HG03196 (cell line): ENCODE data around the gene SBF2.
"Not testable (repeated sequence)": the region's sequence is repeated elsewhere in the genome, so short reads cannot be mapped to it uniquely, and the experiment has no call there.

ENCODE experiments used
- ATAC-seq: cut with Tn5 transposase; IDR thresholded peaks from one replicate; pipeline ENCODE4 v1.9.1; 2021; ENCODE audit not compliant: unreplicated experiment

SBF2 gene

DNA sequence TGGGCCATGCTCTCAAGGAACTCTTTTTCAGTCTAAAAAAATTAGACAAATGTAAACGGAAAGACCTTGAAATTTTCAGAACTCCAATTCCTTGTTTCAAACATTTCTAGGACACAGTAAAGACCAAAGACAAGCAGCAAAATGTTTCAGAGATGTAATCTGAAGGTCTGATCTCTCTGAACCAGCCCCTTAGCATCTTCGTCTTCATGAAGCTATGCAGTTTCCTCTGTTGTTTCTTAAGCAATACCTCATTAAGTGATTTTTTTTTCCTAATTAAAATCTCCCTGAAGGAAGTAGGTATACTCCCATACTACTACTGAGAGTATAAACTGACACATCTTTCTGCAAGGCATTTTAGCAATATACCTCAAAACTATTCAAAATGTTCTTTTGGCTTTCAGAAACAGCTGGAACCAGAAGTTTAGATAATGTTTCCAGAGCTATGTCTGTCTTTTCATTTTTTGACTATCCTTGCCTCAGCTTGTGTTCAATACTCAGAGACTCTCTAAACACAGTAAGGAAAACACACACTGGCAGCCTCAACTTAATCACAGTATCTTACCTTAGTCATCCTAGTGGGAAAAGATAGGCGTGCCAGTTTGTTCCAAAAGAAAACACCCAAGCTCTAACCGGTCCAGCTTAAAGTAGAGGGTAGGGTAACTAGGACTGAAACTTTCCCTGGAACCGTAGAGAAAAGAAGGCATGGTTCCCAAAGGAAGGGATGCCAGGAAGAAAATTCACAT lies 25.1 kb downstream of the SBF2 start:
- no peak for ATAC-seq

DNA sequence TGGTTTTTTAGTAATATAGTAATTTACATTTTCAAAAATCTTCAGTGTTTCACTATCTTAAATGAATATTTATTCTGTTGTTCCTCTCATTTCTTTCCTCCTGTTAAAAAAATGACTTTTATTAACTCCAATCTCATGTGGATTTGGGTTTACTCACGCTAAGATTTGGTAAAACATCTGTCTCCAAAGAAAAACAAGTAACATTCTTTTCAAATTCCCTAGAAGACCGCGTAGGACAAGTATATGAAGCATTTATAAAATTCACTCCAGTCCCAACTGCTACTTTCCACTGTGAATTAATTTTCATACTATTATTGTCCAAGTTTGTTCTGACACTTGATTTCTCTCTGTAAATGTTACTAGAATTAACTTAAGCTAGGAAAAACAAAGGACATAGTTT lies 26.2 kb downstream of the SBF2 start:
- ATAC-seq = no peak

DNA sequence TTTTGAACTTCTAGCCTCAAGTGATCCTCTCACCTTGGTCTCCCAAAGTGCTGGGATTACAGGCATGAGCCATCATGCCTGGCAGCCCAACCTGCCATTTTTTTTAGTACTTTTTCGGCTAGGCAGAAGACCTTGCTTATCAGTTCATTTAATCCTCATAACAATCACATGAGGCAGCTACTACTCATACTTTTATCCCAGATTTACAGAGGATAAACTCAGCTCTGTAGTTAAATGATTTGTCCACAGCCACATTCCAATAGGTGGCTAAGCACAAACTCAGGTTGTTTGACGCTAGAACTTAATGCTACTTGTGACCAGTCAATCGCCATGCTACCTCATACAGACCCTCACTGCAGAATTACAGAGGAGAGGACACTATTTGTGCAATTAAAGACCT lies 28.1 kb downstream of the SBF2 start:
- ATAC-seq = no peak

DNA sequence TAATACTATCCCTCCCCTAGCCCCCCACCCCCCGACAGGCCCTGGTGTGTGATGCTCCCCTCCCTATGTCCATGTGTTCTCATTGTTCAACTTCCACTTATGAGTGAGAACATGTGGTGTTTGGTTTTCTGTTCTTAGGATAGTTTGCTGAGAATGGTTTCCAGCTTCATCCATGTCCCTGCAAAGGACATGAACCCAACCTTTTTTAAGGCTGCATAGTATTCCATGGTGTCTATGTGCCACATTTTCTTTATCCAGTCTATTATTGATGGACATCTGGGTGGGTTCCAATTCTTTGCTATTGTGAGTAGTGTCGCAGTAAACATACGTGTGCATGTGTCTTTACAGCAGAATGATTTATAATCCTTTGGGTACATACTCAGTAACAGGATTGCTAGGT lies 29.3 kb downstream of the SBF2 start:
- not testable (repeated sequence) for ATAC-seq

GRCh38 chr11:10263929-10264328 lies 30.1 kb downstream of the SBF2 start:
- ATAC-seq = no peak

DNA sequence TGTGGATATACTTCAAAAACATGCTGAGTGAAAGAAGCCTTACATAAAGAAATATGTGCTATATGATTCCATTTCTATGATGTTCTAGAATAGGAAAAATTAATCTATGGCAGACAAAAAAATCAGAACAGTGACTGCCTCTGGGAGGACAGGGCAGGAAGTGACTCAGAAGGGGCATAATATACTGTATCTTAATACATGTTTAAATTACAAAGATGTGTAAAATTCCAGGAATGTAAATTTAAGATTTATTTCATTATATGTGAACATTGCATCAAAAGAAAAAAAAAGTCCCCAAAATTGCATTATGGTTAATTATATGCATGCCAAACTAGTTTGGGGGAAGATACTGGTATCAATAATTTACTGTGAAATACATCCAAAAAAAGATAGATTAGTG lies 32.2 kb downstream of the SBF2 start:
- no peak for ATAC-seq

DNA sequence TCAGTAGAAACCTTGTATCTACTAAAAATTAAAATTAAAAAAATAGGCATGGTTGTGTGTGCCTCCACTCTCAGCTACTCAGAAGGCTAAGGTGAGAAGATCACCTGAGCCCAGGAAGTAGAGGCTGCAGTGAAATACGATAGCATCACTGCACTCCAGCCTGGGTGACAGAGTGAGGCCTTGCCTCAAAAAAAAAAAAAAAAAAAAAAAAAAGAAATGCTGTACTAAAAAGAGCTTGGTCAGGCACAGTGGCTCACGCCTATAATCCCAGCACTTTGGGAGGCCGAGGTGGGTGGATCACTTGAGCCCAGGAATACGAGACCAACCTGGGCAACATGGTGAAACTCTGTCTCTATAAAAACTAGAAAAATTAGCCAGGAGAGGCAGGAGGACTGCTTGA lies 36.5 kb downstream of the SBF2 start:
- no peak for ATAC-seq

DNA sequence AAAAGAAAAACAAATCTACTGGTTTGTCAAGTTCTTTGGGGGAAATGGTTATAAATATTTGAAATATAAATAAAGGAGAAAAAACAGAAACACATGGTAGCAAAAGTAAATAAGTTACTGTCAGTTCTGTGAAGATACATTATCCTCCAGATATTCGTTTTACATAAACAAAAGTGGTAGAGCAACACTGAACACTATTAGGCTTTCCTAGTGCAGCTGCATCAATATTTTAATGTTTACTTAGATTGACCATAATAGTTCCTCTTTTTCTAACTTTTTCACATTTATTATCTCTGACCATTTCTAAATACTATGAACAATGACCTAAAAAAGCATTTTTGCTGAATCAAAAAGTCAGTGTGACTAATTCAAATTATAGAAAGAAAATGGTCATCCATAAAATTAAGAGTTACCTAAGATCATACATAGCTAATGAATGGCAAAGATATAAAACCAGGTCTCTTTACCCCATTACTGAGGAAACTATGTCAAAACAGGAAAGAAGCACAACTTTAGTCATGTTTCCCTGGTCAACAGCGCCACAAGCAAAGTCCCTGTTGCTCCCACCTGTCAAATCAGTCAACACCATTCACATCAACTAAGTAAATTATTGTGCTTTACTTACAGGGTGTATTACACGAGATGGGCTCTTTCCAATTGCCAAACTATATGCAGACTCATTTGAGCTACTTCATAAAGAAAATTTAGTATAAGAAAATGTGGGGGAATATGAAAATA lies 38.5 kb downstream of the SBF2 start:
- no peak for ATAC-seq

GRCh38 chr11:10249448-10250131 lies 44.4 kb downstream of the SBF2 start:
- not testable (repeated sequence) for ATAC-seq

- no peak for ATAC-seq
Measured at GRCh38 chr11:10247011-10247410, 47.0 kb downstream of the SBF2 start.

GRCh38 chr11:10243896-10244575 lies 50.0 kb downstream of the SBF2 start:
- no peak for ATAC-seq

DNA sequence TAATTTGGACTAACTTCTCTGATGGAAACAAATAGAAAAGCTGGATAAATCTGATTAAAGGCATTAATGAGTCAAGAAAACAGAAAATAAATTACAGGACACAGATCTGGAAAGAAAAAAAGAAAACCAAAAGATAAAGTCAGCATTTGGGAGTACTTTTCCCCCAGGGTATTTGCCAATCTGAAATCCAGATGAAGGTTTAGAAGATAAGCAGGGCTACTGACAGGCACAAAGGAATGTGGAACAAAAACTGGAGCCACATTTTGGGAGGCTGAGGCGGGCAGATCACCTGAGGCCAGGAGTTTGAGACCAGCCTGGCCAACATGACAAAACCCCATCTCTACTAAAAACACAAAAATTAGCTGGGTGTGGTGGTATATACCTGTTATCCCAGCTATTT lies 57.2 kb downstream of the SBF2 start:
- no peak for ATAC-seq

DNA sequence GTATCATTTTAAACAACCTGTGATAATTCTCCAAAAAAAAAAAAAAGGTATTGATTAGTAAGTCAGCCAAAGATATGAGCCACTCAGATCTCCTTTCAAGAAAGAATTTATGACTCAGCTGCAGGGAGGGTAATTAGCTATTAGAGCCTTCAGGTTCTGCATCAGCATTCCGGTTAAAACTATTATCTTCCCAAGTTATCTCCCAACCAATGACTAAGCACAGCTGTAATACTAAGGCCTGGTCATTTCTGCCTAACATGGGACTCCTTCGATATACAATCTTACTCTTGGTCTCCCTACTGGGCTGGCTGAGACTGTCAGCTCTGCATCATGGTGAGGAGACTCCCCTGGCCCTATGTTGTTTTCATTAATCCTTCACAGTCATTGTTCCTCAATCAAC lies 60.4 kb downstream of the SBF2 start:
- no peak for ATAC-seq

- ATAC-seq = no peak
Measured at GRCh38 chr11:10232756-10233155, 61.3 kb downstream of the SBF2 start.

GRCh38 chr11:10231803-10232202 lies 62.2 kb downstream of the SBF2 start:
- ATAC-seq = not testable (repeated sequence)

DNA sequence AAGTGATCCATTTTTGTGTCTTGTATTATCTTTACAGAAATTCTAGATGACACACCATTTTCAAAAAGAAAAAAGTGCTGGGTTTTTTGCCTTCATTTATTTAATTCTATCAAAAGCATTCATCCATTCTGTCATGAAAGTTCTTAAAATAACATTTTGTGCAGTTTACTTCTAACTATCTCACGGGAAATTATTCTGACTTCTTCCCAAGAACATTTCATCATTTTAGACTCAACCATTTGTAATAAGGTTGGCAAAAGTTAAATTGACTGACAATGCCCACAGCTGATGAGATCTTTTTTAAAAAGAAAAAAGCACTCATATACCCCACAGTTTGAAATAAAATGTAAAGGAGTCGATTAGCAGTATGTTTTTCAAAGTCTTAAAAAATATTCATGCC lies 68.5 kb downstream of the SBF2 start:
- no peak for ATAC-seq

DNA sequence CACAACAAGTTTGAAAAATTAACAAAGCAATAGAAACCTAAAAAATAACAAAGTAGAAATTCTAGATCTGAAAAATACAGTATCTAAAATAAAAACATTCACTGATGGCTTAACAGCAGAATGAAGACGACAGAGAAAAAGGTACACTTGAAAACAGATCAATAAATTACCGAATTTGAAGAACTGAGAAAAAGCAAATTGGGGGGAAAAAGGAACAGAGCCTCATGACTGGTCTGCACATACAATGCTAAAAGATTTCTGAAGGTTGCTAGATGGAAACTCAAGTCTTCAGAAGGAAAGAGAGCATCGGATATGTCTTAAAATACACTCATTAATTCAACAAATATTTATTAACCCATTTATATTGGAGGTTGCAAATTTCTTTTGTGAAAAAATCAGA lies 71.6 kb downstream of the SBF2 start:
- ATAC-seq = no peak

DNA sequence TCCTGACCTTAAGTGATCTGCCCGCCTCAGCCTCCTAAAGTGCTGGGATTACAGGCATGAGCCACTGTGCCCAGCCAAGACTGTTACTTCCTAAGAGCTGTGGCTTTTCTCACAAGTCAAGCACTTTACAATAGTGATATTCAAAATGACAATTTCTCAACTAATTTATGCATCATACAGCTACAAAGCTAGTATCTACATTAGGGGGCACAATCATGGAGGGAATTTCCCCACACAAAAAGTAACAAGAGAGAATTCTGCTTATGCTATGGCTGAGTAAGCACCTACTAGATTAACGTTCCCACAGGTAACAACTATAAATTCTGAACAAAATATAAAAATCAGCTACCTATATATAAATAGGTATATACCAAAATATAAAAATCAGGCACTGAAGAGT lies 72.7 kb downstream of the SBF2 start:
- ATAC-seq = no peak

DNA sequence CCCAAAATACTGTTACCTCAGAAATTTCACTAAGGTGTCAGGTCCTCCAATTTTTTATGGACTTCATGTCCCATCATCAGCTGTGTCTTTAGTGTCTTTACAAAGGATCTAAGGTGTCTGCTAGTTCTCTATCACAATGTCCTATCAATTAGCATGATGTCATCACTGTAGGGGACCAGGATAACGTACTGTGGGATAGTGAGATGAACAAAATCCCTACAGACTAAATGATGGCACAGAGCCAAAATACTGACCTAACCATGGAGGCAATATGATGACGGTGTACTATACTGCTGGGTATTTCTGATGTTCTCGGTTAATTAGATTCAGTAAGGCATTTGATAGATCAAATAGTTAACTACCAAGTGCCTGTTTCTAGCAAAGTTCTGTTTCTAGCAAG lies 82.5 kb downstream of the SBF2 start:
- no peak for ATAC-seq

DNA sequence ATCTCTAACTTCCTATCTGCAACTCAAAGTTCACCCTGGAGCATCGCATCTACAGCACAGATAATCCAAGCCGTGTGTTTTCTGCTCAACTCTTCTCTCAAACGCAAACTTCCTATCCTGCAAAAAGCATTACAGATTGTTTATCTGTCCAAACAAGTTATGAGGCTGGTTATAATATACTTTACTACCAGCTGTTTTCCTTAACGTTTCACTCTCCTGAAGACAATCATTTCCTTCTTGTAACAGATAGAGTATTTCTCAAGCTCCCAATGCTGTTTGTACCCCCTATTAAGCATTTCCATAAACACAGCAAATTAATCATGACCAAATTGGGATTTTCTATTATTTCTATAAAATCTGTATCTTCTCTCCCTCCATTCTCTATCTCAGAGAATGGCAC lies 84.7 kb downstream of the SBF2 start:
- no peak for ATAC-seq

- no peak for ATAC-seq
Measured at GRCh38 chr11:10208131-10208575, 85.9 kb downstream of the SBF2 start.
